LNCAP (cell line): Measurements from ENCODE around the gene CCDC61.

Experiments
- TF ChIP-seq, protein P1 (sequence below): fragments of 450-650 bp; IDR thresholded peaks from 2 replicates; pipeline ENCODE4 v1.5.1; 2017; ENCODE audit warnings: mild to moderate bottlenecking

The CCDC61 gene, protein sequence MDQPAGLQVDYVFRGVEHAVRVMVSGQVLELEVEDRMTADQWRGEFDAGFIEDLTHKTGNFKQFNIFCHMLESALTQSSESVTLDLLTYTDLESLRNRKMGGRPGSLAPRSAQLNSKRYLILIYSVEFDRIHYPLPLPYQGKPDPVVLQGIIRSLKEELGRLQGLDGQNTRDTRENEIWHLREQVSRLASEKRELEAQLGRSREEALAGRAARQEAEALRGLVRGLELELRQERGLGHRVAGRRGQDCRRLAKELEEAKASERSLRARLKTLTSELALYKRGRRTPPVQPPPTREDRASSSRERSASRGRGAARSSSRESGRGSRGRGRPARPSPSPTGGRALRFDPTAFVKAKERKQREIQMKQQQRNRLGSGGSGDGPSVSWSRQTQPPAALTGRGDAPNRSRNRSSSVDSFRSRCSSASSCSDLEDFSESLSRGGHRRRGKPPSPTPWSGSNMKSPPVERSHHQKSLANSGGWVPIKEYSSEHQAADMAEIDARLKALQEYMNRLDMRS

DNA sequence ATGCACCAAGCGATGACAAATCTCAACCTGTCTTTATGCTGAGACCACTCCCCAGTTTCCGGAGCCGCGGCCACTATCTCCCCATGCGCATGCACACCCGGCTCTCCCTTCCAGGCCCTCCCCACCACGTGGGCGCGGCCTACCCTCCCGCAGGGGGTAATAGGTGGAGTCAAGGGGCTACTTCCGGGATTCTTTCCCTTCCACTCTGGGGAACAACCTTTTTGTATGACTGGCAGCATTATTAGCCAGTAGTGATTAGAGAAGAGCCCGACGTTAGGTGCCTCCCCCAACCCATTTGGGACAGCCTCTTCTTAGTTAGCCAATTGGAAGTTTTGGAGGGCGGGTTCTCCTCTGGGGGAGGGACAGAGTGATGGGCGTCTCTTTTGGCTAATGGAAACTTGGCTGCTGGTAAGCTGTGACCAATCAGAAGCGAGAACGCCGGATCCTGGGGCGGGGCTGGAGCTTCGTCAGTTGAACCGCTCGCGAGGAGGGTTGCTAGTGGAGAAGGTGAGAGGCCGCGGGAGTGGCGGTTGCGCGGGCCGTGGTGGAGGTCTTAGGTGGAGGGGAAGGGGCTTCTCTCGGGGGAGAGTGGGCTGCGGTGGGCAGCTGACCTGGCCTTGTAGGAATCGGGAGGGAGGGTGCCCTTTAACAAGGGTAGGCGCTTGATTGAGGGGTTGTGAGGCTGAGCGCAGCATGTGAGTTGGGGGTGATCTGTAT is at the start of gene CCDC61:
Gene CCDC61, plus strand, starts transcription at position 470 of the 717 bp plus-strand sequence. CDS start 7,552 bp downstream, outside the sequence.
- TF ChIP-seq, protein P1, sequence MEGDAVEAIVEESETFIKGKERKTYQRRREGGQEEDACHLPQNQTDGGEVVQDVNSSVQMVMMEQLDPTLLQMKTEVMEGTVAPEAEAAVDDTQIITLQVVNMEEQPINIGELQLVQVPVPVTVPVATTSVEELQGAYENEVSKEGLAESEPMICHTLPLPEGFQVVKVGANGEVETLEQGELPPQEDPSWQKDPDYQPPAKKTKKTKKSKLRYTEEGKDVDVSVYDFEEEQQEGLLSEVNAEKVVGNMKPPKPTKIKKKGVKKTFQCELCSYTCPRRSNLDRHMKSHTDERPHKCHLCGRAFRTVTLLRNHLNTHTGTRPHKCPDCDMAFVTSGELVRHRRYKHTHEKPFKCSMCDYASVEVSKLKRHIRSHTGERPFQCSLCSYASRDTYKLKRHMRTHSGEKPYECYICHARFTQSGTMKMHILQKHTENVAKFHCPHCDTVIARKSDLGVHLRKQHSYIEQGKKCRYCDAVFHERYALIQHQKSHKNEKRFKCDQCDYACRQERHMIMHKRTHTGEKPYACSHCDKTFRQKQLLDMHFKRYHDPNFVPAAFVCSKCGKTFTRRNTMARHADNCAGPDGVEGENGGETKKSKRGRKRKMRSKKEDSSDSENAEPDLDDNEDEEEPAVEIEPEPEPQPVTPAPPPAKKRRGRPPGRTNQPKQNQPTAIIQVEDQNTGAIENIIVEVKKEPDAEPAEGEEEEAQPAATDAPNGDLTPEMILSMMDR, result no peak

DNA sequence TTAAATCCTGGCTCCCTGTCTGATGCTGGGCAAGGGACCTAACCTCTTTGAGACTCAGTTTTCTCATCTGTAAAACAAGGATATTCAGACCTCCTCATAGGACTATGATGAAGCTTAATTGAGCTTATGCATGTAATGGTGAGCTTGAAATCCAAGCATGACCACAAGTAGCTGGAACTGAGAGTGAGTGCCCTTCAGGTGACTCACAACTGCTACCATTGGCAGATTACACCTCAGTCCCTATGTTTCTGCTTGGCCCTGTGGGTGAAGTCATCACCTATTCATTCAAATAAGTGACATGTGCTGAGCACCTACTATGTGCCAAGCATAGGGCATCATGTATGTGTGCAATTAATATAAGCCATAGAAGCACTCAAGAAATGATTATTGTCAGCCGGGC is 47.3 kb upstream of the CCDC61 start:
- TF ChIP-seq, protein P1, result no peak

DNA sequence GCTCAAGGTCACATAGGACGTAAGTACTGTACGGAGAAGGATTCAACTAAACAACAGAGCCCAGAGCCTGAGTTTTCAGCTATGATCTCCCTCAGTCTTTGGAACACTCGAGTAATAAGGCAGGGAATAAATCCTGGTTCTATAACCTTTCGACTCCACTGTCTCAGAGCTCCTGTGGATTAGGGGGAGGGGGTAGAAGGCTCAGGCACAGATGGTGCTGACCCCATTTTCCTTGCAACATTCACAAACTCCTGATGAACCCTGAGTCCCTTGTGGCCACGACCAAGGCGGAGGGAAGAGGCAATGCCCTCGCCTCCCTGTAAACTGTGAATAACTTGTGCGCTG is 43.0 kb upstream of the CCDC61 start:
- TF ChIP-seq, protein P1, result no peak

DNA sequence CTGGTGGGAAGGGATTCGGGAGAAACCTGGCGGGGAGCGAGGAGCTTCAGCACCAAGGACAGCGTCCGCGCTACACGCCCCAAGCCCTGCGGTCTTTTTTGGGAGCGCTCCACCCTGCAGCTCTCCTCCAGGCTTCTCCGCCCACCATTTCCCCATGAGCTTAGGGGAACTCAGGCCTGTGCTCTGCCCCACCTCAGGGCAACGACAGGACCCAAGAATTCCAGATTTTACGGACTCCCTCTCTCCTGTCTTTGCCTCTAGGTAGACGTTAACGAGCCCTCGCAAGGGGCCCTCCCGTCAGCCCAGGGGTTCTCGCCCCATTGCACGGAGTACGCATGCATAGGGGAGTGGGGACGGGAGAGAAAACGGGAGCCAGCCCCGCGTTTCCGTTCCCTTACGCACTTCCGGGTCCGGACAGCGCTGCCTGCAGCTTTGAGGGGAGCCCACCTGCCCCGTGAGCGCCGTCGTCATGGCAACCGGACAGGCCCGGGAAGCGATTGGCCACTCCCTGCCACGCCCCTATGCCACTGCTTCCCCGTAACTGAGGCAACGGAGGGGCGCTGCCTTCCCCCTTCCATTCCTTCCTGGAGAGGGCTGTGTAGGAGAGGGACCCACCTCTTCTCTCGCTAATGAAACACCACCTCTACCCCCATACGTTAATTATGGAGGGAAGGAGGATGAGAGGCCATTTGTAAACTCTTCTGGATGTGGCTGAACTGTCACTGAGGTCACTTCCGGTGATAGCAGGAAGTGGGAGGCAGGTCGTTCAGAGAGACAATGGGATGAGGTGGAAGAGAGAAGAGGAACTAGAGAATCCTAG is 42.4 kb upstream of the CCDC61 start:
- TF ChIP-seq, protein P1, result no peak

DNA sequence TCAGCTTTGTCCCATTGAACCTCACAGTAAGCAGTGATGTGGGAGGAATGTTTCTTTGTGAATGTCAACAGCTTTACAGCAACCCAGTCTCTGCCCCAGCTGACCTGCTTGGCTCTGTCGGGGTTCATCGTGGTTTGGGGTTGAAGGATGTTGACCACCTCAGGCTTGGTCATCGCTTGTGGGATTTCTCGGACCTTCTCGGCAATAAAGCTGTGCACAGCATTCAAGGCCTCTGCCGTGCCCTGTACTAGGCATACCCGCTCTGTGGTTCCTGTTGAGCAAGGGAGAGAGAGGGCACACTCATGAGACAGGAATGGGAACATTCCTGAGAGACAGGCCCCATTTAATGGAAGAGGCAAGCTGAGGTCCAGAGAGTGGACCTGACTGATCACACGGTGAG is 41.6 kb upstream of the CCDC61 start:
- TF ChIP-seq, protein P1, result no peak

DNA sequence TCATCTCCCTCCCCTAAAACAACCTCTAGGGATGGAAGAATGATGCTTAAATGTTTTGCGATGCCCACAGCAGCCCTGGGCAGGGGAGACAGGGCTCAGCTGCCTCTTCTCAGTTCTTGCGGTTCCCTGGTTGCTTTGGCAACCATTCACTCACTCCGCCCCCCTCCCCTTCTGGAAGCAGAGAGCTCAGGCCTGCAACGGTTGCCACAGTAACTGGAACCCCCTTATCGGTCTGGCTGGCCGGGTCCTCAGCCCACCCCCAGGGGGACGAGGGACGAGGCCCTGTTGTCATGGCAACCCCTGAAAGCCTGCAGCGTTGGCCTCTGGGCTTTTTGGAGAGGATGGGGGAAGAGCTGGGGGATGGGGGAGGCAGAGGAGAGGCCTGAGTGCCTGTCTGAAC is 41.1 kb upstream of the CCDC61 start:
- TF ChIP-seq, protein P1, result no peak

DNA sequence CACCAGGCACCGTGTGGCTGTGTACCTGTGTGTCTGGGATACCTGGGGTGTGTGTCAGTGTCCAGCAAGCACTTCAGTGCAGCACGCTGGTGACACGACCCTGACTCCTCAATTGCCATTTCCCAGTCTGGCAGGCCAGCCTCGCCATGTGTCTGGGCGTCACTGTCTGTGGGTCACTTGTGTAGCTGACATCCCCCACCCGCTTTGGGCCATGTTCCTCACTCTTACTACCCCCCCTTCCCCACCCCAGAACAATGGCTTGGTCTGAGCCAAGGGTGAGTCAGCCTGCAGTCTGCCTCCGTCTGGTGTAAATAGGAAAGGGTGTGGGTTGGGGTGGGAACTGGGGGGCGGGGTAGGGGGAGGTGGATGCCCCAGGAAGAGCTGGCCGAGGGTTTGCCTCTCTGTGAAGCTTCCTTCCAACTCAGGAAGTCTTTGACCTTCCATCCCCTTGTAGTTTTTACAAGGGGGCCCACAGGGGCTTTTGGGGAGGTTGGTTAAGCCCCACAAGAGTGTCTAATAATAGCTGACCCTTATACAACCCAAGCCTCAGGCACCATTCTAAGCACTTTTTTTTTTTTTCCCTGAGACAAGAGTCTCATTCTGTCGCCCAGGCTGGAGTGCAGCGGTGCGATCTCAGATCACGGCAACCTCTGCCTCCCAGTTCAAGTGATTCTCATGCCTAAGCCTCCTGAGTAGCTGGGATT is 39.2 kb upstream of the CCDC61 start:
- TF ChIP-seq, protein P1, result no peak
